Lower leg skin (tissue), 4 donors: ENCODE measurements around the gene CNPPD1. TPM values are rescaled to one million over a fixed set of nuclear protein-coding genes. Genes with fewer than 3 reads are reported as not detected.
A peak's percentile ranks its signal among the peaks of the same experiment; 100 is the strongest.

ENCODE experiments used
- DNase-seq, 2 donors: peaks; one replicate each; pipeline ENCODE4 v3.0.0-alpha.2; 2019; ENCODE audit warnings: low spot score in 2 of 2
- H3K4me3 ChIP-seq: fragments of 200-600 bp; sonication (generic); 2 replicates; pipeline ENCODE4 v1.5.1; 2017; ENCODE audit warnings: mild to moderate bottlenecking, low read depth; ENCODE audit not compliant: poor library complexity, severe bottlenecking
- POLR2A ChIP-seq, 2 donors: fragments of 450-650 bp; IDR thresholded peaks; one replicate each; pipeline ENCODE4 v1.6.1; 2016 to 2017; ENCODE audit warnings: antibody characterized with exemption in 2 of 2, mild to moderate bottlenecking in 1 of 2, moderate library complexity in 1 of 2
- WGBS, 2 donors: methylation state at CpG; one replicate each; pipeline ENCODE4 v1.1.5; 2018; 5-methylcytosine and 5-hydroxymethylcytosine counted together
- intact Hi-C: fragments of 100-400 bp; cut with DNase I; formaldehyde crosslinking; loops from one replicate; pipeline ENCODE4 v1.15.0; 2023; ENCODE audit warnings: low total_unique reads
- total RNA-seq, 4 donors: library from RNA; depleted of rRNA; stranded (reverse); fragments of >200 nt; gene quantifications; one replicate each; pipeline ENCODE4 v1.1.0, GENCODE V29; 2016
- TF ChIP-seq, protein P1 (sequence below), 3 donors: fragments of 450-650 bp; IDR thresholded peaks; one replicate each; pipeline ENCODE4 v1.5.1; 2016; ENCODE audit warnings: antibody characterized with exemption in 3 of 3, mild to moderate bottlenecking in 3 of 3, moderate library complexity in 2 of 3

The CNPPD1 gene
- total RNA-seq, 4 donors from 2014 or later, result 48.0 to 76.7 (median 66.9) TPM

DNA sequence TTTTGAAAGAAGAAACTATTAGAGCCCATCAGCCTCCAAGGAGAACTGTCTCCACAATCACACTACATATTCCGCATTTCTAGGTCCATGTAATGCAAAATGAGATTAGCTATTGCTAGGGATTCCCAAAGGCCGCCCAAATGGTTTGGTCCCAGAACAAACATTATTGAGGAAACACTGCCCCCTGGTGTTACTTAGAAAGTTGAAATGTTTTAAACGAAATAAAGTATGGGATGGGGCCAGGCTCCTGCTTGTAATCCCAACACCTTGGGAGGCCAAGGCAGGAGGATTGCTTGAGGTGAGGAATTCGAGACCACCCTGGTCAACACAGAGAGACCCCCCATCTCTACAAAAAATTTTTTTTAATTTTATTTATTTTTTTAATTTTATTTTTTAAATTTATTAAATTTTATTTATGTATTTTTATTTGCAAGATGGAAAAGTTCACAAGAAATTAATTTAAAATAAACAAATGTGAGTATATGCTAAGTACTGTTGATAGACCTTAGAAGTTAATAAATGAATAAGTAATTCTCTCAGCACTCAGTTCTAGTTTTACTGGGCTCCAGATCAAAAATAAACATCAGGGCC, 21.6 kb downstream of the CNPPD1 start:
- intact Hi-C loops, result loop anchor here (5.0 kb wide), 1 partner anchor 128 kb away; no protein-coding TSS in a partner anchor
- H3K4me3 ChIP-seq, result no peak overlapping the region
- peak; percentile 33 to 46 for DNase-seq
- TF ChIP-seq POLR2A (IDR thresholded peaks at IDR 0.05), result no peak
- TF ChIP-seq, protein P1, sequence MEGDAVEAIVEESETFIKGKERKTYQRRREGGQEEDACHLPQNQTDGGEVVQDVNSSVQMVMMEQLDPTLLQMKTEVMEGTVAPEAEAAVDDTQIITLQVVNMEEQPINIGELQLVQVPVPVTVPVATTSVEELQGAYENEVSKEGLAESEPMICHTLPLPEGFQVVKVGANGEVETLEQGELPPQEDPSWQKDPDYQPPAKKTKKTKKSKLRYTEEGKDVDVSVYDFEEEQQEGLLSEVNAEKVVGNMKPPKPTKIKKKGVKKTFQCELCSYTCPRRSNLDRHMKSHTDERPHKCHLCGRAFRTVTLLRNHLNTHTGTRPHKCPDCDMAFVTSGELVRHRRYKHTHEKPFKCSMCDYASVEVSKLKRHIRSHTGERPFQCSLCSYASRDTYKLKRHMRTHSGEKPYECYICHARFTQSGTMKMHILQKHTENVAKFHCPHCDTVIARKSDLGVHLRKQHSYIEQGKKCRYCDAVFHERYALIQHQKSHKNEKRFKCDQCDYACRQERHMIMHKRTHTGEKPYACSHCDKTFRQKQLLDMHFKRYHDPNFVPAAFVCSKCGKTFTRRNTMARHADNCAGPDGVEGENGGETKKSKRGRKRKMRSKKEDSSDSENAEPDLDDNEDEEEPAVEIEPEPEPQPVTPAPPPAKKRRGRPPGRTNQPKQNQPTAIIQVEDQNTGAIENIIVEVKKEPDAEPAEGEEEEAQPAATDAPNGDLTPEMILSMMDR (IDR thresholded peaks at IDR 0.05), result no peak
- 7 to 8% methylated on average over 4 of the region's 4 CpGs for WGBS, 2 donors

DNA sequence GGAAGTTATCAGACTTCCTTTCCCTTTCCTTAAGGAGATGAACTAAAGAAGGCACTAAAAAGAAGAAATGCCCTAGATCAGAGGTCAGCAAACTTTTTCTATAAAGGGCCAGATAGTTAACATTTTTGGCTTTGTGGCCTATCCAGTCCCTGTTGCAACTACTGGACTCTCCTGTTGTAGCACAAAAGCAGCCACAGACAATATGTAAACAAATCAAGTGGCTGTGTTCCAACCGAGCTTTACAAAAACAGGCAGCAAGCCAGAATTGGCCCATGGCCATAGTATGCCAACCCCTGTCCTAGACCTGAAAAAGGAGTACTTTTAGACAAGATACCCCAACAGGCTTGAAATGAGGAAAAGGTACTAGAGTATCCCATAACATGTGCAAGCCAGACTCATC, 27.1 kb downstream of the CNPPD1 start:
- DNase-seq, result no peak
- TF ChIP-seq POLR2A (IDR thresholded peaks at IDR 0.05), result no peak
- TF ChIP-seq, protein P1 (IDR thresholded peaks at IDR 0.05), result no peak
- intact Hi-C loops, result no loop called here
- no peak overlapping the region for H3K4me3 ChIP-seq
- 19 to 41% methylated on average over 1 of the region's 1 CpG for WGBS, 2 donors

DNA sequence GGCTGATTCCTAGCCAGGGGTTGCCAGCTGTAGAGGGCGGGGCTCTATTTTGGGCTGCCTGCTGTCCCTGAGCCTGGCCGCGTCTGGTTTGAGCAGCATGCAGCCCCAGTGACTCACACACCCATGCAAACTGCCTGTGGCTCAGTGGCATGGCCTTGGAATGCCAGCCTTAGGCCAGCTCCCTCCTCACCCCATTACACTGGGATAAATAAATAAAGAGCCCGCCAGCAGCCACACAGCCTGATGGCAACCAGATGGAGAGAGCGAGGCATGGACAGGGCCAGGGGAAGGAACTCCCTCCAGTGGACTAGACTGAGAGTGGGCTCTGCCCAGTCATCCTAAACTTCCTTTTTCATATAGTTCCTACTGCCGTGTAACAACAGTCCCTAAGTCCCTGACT, 34.4 kb downstream of the CNPPD1 start:
- TF ChIP-seq, protein P1 (IDR thresholded peaks at IDR 0.05), result no peak
- TF ChIP-seq POLR2A (IDR thresholded peaks at IDR 0.05), result no peak
- 61% methylated on average over 6 of the region's 6 CpGs for WGBS, 2 donors
- intact Hi-C loops, result no loop called here
- no peak for DNase-seq
- no peak overlapping the region for H3K4me3 ChIP-seq

DNA sequence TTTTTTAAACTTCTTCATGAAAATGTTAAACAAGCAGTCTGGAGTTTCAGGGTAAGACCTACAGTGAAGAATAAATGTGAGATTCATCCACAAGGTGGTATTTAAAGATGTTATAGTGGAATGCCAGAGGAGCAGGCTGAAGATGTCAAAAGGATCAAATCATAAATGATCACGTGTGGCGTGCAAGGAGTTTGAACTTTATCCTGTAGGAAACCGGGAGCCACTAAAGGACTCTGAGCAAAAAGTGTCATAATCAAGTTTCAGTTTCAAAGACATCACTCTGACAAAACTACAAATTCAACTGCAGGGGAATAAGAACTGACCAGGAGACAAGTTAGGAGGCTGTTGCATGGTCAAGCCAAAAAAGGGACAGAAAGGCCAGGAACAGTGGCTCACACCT, 36.0 kb downstream of the CNPPD1 start:
- TF ChIP-seq, protein P1 (IDR thresholded peaks at IDR 0.05), result no peak
- no peak for TF ChIP-seq POLR2A (IDR thresholded peaks at IDR 0.05)

DNA sequence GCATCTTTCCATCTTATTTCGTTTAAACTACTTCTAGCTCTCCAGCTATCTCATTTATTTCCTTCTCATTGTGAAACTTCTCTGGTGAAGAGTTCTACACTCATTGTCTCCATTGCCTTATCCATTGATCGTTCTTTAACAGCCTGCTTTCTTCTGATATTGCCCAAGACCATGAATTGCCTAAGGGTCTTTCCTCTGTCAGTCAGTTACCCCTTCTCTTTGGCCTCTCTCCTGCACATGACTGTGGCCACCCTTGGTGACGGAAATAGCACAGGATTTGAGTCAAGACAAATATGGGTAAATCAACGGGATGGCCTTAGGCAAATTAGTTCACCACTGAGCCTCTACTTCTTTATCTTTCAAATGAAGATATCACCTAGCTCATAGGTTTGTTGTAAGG, 42.7 kb downstream of the CNPPD1 start:
- WGBS, 2 donors, result 91 to 92% methylated on average over 4 of the region's 4 CpGs
- no peak overlapping the region for H3K4me3 ChIP-seq
- no peak for DNase-seq
- intact Hi-C loops, result no loop called here
- TF ChIP-seq, protein P1 (IDR thresholded peaks at IDR 0.05), result no peak
- TF ChIP-seq POLR2A (IDR thresholded peaks at IDR 0.05), result no peak

More for the DNA sequence above, 36.0 kb downstream of the CNPPD1 start:
- no peak for DNase-seq
- no peak overlapping the region for H3K4me3 ChIP-seq
- intact Hi-C loops, result no loop called here
- 98 to 99% methylated on average over 3 of the region's 3 CpGs for WGBS, 2 donors

DNA sequence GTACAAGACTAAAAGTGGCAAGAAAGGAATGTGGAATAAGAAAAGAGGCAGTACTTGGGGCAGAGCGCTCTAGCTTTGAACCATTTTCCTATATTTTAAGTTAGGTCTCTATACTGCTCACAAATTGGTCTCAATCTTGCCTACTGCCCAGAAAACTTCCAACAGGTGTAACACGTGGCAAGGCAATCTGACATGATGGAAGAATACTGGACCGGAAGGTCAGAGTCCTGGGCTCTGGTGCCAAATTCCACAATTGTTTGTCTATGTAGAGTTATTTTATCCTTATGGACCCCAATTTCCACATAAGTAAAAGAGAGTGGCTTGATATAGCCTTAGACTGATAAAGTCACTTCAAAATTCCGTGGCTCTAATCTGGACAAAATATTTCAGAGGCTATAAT, 45.0 kb downstream of the CNPPD1 start:
- DNase-seq, result no peak
- no peak for TF ChIP-seq POLR2A (IDR thresholded peaks at IDR 0.05)
- TF ChIP-seq, protein P1 (IDR thresholded peaks at IDR 0.05), result no peak
- H3K4me3 ChIP-seq, result no peak overlapping the region
- intact Hi-C loops, result no loop called here
- WGBS, 2 donors, result 89 to 90% methylated on average over 4 of the region's 4 CpGs
